ENCODE results near the gene CENPM. TPM values are rescaled to one million over a fixed set of nuclear protein-coding genes. Genes with fewer than 3 reads are reported as not detected.

CENPM gene
- total RNA-seq, 2 experiments from 2014 or later = 7.6 to 8.4 TPM

- Mint-ChIP-seq H3K4me3 (no peak overlapping the region), H3K27me3 (peaks cover 6% of the 10 kb centered on the region), H3K9me3 (no peaks in the 10 kb centered on the region), H3K4me1 (ENCODE audit: low read depth) (no peaks in the 10 kb centered on the region), H3K36me3 (ENCODE audit: low read depth) (no peaks in the 10 kb centered on the region), H3K27ac (no peak overlapping the region)
- Histone ChIP-seq H3K4me3 (ENCODE audit: low read length) (no peak overlapping the region), H3K27me3 (ENCODE audit: control insufficient read depth in 1 of 2, insufficient read depth in 2 of 2, low read length in 2 of 2) (no peaks in the 10 kb centered on the region), H3K9me3 (ENCODE audit: control insufficient read depth in 1 of 2, insufficient read depth in 1 of 2, low read length in 2 of 2) (no peaks in the 10 kb centered on the region), H3K27ac (ENCODE audit: low read depth in 1 of 2, low read length in 2 of 2) (no peak overlapping the region), H3K36me3 (ENCODE audit: insufficient read depth, low read length) (no peaks in the 10 kb centered on the region), H3K4me1 (ENCODE audit: insufficient read depth, low read length) (peaks cover 2% of the 10 kb centered on the region)
- POLR2A ChIA-PET = interaction anchor here (0.6 kb wide), 1 partner anchor 94 kb away, joined by 3 read pairs; no protein-coding TSS in a partner anchor
- intact Hi-C loops (cut with DNase I, micrococcal nuclease) = loop anchor here (10.0 kb wide), 2 partner anchors 351 to 511 kb away; no protein-coding TSS in a partner anchor
- no peak for TF ChIP-seq CTCF (IDR thresholded peaks at IDR 0.05)
- CTCF ChIA-PET = no interaction called here
- DNase-seq (no peak), ATAC-seq (ENCODE audit: poor library complexity) (no peak)
These were observed 16.6 kb upstream of the CENPM start for GRCh38 chr22:41963453-41964111.

GRCh38 chr22:41957941-41958556, 11.1 kb upstream of the CENPM start:
- Histone ChIP-seq H3K4me1 (ENCODE audit: insufficient read depth, low read length) (peaks cover 14% of the 10 kb centered on the region), H3K27ac (ENCODE audit: low read depth in 1 of 2, low read length in 2 of 2) (no peak overlapping the region), H3K4me3 (ENCODE audit: low read length) (no peak overlapping the region), H3K36me3 (ENCODE audit: insufficient read depth, low read length) (no peaks in the 10 kb centered on the region), H3K9me3 (ENCODE audit: control insufficient read depth in 1 of 2, insufficient read depth in 1 of 2, low read length in 2 of 2) (no peaks in the 10 kb centered on the region), H3K27me3 (ENCODE audit: control insufficient read depth in 1 of 2, insufficient read depth in 2 of 2, low read length in 2 of 2) (no peaks in the 10 kb centered on the region)
- Mint-ChIP-seq H3K4me1 (ENCODE audit: low read depth) (peaks cover 4% of the 10 kb centered on the region), H3K9me3 (no peaks in the 10 kb centered on the region), H3K36me3 (ENCODE audit: low read depth) (no peaks in the 10 kb centered on the region), H3K4me3 (no peak overlapping the region), H3K27ac (no peak overlapping the region), H3K27me3 (no peaks in the 10 kb centered on the region)
- intact Hi-C loops (cut with DNase I, micrococcal nuclease) = loop anchor here in 1 of 2 experiments (1.0 to 5.0 kb wide), 3 partner anchors 136 to 479 kb away; partner anchors contain the start of gene MEI1
- peak; percentile 60 for TF ChIP-seq CTCF (IDR thresholded peaks at IDR 0.05)
- ATAC-seq (ENCODE audit: poor library complexity) (peak; percentile 39), DNase-seq (no peak)
- CTCF ChIA-PET = interaction anchor here (0.6 to 2.0 kb wide), 4 partner anchors 17 to 162 kb away, joined by 3 to 6 read pairs (median 4); partner anchors contain the start of gene TNFRSF13C
- POLR2A ChIA-PET = no interaction called here

- Histone ChIP-seq H3K4me1 (ENCODE audit: insufficient read depth, low read length) (peaks cover 8% of the 10 kb centered on the region), H3K27ac (ENCODE audit: low read depth in 1 of 2, low read length in 2 of 2) (no peak overlapping the region), H3K4me3 (ENCODE audit: low read length) (no peak overlapping the region), H3K36me3 (ENCODE audit: insufficient read depth, low read length) (no peaks in the 10 kb centered on the region), H3K9me3 (ENCODE audit: control insufficient read depth in 1 of 2, insufficient read depth in 1 of 2, low read length in 2 of 2) (no peaks in the 10 kb centered on the region), H3K27me3 (ENCODE audit: control insufficient read depth in 1 of 2, insufficient read depth in 2 of 2, low read length in 2 of 2) (no peaks in the 10 kb centered on the region)
- Mint-ChIP-seq H3K4me1 (ENCODE audit: low read depth) (peaks cover 4% of the 10 kb centered on the region), H3K36me3 (ENCODE audit: low read depth) (no peaks in the 10 kb centered on the region), H3K9me3 (no peaks in the 10 kb centered on the region), H3K27me3 (no peaks in the 10 kb centered on the region), H3K27ac (no peak overlapping the region), H3K4me3 (no peak overlapping the region)
- ChIA-PET CTCF (interaction anchor here (1.6 kb wide), 1 partner anchor 12 kb away, joined by 3 read pairs; no protein-coding TSS in a partner anchor), POLR2A (no interaction called here)
- DNase-seq (no peak), ATAC-seq (ENCODE audit: poor library complexity) (no peak)
- TF ChIP-seq CTCF (IDR thresholded peaks at IDR 0.05) = no peak
- intact Hi-C loops (cut with DNase I, micrococcal nuclease) = no loop called here
These were observed 5.8 kb upstream of the CENPM start for GRCh38 chr22:41952713-41953112.

Data from CD4-positive, alpha-beta T cell (primary cell).